Motor neuron (in vitro differentiated cells): ENCODE results near the gene GLTP. TPM values are rescaled to one million over a fixed set of nuclear protein-coding genes. Genes with fewer than 3 reads are reported as not detected.

ENCODE experiments used
- ATAC-seq, 8 experiments: fragments of 200-7000 bp; cut with Tn5 transposase; replicated peaks in 6 of 8; 2 replicates each; pipeline ENCODE4 v1.8.0; 2021; ENCODE audit warnings: mild to moderate bottlenecking in 8 of 8, moderate library complexity in 8 of 8
- H3K27ac ChIP-seq, 2 donors: fragments of 250-450 bp; sonication (Bioruptor Pico); 2 replicates each; pipeline ENCODE4 v1.9.0; 2021; ENCODE audit warnings: antibody characterized with exemption in 2 of 2, mild to moderate bottlenecking in 2 of 2, moderate library complexity in 1 of 2
- H3K4me1 ChIP-seq, 2 donors: fragments of 250-450 bp; sonication (Bioruptor Pico); replicated peaks in 1 of 2; 2 replicates each; pipeline ENCODE4 v1.6.1; 2021; ENCODE audit warnings: antibody characterized with exemption in 2 of 2, mild to moderate bottlenecking in 2 of 2, moderate library complexity in 1 of 2
- H3K4me3 ChIP-seq, 5 donors: fragments of 250-450 bp; sonication (Bioruptor Pico); 2 replicates each; pipeline ENCODE4 v1.9.0; 2021; ENCODE audit warnings: antibody characterized with exemption in 5 of 5, mild to moderate bottlenecking in 5 of 5, moderate library complexity in 4 of 5
- WGBS, 10 experiments: fragments of 450-650 bp; shearing (Covaris generic); methylation state at CpG; one replicate each; pipeline ENCODE4 v1.0.0; 2022; 5-methylcytosine and 5-hydroxymethylcytosine counted together
- in situ Hi-C, 9 experiments: fragments of 400-800 bp; cut with MboI; loops; one replicate each; pipeline ENCODE4 v1.15.0; 2021; ENCODE audit warnings: low sequenced_read_pairs in 9 of 9, low pct_unique_long_range_greater_than_20kb in 2 of 9; ENCODE audit not compliant: unreplicated experiment in 9 of 9
- total RNA-seq, 8 experiments: library from RNA; unstranded; fragments of 300-600 nt; gene quantifications; 2 replicates each; pipeline versions ENCODE4 v1.2.3 to v1.2.4, GENCODE V29; 2022

Gene GLTP
- total RNA-seq, 8 experiments from 2014 or later = 11.7 to 36.2 (median 17.6) TPM

DNA sequence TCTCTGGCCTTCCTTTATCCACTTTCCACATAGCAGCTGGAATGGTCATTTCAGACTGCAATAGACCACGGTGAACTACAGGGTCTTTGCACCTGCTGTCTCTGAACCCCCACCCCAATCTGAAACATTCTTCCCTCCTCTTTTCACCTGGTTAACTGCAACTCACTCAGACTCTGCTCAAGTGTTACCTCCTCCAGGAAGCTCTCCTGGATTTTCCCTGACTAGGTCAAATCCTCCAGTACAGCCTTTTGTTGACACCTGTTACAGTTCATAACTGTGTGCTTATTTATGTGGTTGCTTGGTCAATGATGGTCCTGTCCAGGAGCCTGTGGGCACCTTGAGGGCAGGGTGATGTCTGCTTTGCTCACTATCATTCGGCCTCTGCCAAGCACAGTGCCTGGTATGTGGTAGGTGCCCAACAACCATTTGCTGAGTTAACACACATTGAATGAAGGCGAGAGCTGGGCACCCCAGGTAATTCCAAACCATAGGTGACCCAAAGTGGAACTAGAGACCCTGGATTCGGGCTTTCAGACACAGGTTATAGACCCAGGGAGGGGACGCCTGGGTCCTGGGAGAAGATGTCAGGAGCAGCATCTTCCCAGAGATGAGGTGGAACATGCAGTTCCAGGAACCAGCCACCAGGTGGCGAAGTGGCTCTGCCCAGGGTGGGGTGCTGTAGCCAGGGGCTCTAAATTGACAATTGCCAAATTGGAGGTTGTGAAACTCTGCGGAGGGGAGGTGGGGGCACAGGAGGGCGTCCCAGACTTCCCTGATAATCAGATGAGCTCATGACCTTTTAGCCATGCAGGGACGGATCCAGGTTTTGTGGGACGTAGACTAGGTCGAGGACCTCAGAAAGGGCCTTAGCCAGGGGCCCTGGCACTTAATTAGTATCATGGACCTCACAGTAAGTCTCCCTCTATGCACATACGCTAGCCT lies 75.2 kb downstream of the GLTP start:
- no peak overlapping the region for H3K27ac ChIP-seq
- 17 to 83% (median 54%) methylated on average over 2 to 6 of the region's 12 CpGs; no CpG with 5 or more reads in 3 of the 10 experiments for WGBS, 10 experiments
- no peaks in the 10 kb centered on the region for H3K4me1 ChIP-seq
- ATAC-seq = peak; percentile 55 to 94 (median 80)
- no peak overlapping the region for H3K4me3 ChIP-seq
- in situ Hi-C loops = no loop called here

DNA sequence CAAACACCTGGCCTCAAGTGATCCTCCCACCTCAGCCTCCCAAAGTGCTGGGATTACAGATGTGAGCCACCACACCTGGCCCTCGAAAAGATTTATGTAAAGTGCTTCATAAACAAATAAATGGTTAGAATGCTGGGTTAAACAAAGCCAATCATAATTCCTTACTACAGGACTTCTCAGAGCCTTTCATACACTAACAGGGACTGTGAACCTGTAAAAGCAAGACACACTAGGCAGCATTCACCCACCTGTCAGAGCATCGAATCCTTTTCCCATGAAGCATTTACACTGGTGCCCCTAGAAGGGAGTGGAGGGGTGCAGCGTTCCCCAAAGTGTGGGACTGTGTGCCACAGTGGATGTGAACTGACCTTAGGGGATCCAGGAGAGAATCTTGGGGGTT lies 76.7 kb downstream of the GLTP start:
- 40 to 100% (median 58%) methylated on average over 1 of the region's 3 CpGs; no CpG with 5 or more reads in 6 of the 10 experiments for WGBS, 10 experiments
- ATAC-seq = no peak
- Histone ChIP-seq H3K4me1 (no peaks in the 10 kb centered on the region), H3K4me3 (no peak overlapping the region), H3K27ac (no peak overlapping the region)
- in situ Hi-C loops = no loop called here

DNA sequence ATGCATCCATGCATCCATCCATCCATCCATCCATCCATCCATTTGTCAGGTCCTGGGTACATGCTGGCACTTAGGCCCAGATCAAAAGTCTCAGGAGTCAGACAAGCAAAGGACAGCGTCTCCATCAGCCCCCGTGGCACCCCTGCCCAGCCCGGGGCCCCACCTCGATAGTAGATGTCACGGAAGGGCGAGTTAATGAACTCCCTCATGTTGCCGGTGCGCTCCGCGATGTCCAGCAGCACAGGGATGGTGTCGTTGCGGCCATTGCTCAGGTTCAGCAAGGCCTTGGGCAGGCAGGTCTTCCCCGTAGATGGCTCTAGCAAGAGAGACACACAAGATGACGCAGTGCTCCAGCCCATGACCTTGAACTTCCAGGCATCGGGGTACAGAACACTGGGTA lies 77.5 kb downstream of the GLTP start:
- 80 to 100% (median 93%) methylated on average over 1 to 3 of the region's 15 CpGs; no CpG with 5 or more reads in 6 of the 10 experiments for WGBS, 10 experiments
- in situ Hi-C loops = no loop called here
- Histone ChIP-seq H3K4me1 (no peaks in the 10 kb centered on the region), H3K27ac (no peak overlapping the region), H3K4me3 (no peak overlapping the region)
- no peak for ATAC-seq

Other genes starting within 250 kb of the GLTP start
- 10 to 100 TPM in 3 of 8 experiments, 1 to 10 TPM in 4, under 1 TPM in 1; 0.73 to 17.8 (median 8.1) TPM for gene FAM222A, start 166.7 kb downstream of the GLTP start, total RNA-seq
- 1 to 10 TPM in 3 of 8 experiments, under 1 TPM in 4, not detected in 1; 0.05 to 4.2 (median 0.85) TPM for gene TRPV4, start 47.1 kb downstream of the GLTP start, total RNA-seq
- gene TCHP, start 19.7 kb upstream of the GLTP start, total RNA-seq = 10 to 100 TPM in 7 of 8 experiments, 1 to 10 TPM in 1; 7.5 to 23.7 (median 14.3) TPM
- 10 to 100 TPM; 15.5 to 52.4 (median 23.8) TPM for gene GIT2, start 115.8 kb upstream of the GLTP start, total RNA-seq
- gene ANKRD13A, start 118.9 kb upstream of the GLTP start, total RNA-seq = 10 to 100 TPM; 23.2 to 41.5 (median 34.2) TPM
- 10 to 100 TPM; 14.3 to 78.8 (median 43.8) TPM for gene C12orf76, start 168.0 kb upstream of the GLTP start, total RNA-seq
- 10 to 100 TPM in 7 of 8 experiments, 1 to 10 TPM in 1; 5.3 to 51.5 (median 33.7) TPM for gene IFT81, start 243.8 kb upstream of the GLTP start, total RNA-seq